HCT116 (cell line): ENCODE measurements around the gene TNFRSF8.

Experiments
- CEBPB ChIP-seq: IDR thresholded peaks from 2 replicates; pipeline ENCODE4 v1.6.1; 2012; ENCODE audit warnings: low read depth
- CTCF ChIP-seq, 3 experiments: fragments of 200-600 bp in 1 of 3; sonication (generic) in 1 of 3; IDR thresholded peaks in 2 of 3; conservative IDR thresholded peaks in 1 of 3; 2 replicates each; pipeline ENCODE4 v1.5.1; 2012 to 2017; ENCODE audit warnings: low read depth in 2 of 3, low read length in 2 of 3, antibody characterized with exemption in 1 of 3, borderline replicate concordance in 1 of 3, control low read depth in 1 of 3, mild to moderate bottlenecking in 1 of 3, mixed read lengths in 1 of 3, mixed run types in 1 of 3, moderate library complexity in 1 of 3; ENCODE audit not compliant: insufficient read depth in 1 of 3
- EZH2 ChIP-seq: fragments of 200-600 bp; sonication (generic); IDR thresholded peaks from 2 replicates; pipeline ENCODE4 v1.6.1; 2017; ENCODE audit warnings: antibody characterized with exemption, mixed run types
- EZH2phosphoT487 ChIP-seq: fragments of 200-600 bp; IDR thresholded peaks from 2 replicates; pipeline ENCODE4 v1.6.1; 2018; ENCODE audit warnings: antibody characterized with exemption, borderline replicate concordance
- MAX ChIP-seq: IDR thresholded peaks from 2 replicates; pipeline ENCODE4 v1.6.1; 2012
- SIN3A ChIP-seq: IDR thresholded peaks from 2 replicates; pipeline ENCODE4 v1.6.1; 2012; ENCODE audit warnings: low read depth
- SRF ChIP-seq: IDR thresholded peaks from 2 replicates; pipeline ENCODE4 v1.6.1; 2012; ENCODE audit warnings: low read depth
- TCF7L2 ChIP-seq: IDR thresholded peaks from 2 replicates; pipeline ENCODE4 v1.7.0; 2011; ENCODE audit warnings: borderline replicate concordance, inconsistent platforms; ENCODE audit not compliant: insufficient read depth, insufficient read length; ENCODE audit errors: extremely low read depth
- YY1 ChIP-seq: IDR thresholded peaks from 2 replicates; pipeline ENCODE4 v1.6.1; 2011; ENCODE audit warnings: low read length, low read depth, moderate library complexity, mild to moderate bottlenecking; ENCODE audit not compliant: insufficient replicate concordance; ENCODE audit errors: extremely low read depth

- no peak for TF ChIP-seq CTCF (IDR thresholded peaks at IDR 0.05 in 2 of 3, conservative IDR thresholded peaks at IDR 0.05 in 1 of 3; ENCODE audit: borderline replicate concordance in 1 of 3, insufficient read depth in 1 of 3, low read depth in 2 of 3, low read length in 2 of 3)
- no peak for TF ChIP-seq EZH2
- peak; percentile 59 for TF ChIP-seq MAX
- no peak for TF ChIP-seq CEBPB
- TF ChIP-seq TCF7L2: no peak
- TF ChIP-seq SIN3A: no peak; the same call in none of the 2 replicates
- TF ChIP-seq SRF: no peak
- TF ChIP-seq YY1: peak; percentile 32
- TF ChIP-seq EZH2phosphoT487: no peak
These were observed 96.7 kb downstream of the TNFRSF8 start for GRCh38 chr1:12159816-12160215.
